ENCODE data around the gene ATXN3L. TPM values are rescaled to one million over a fixed set of nuclear protein-coding genes. Genes with fewer than 3 reads are reported as not detected.

Gene ATXN3L
- polyA plus RNA-seq, 1 donor from 2014 or later = not detected

GRCh38 chrX:13287816-13288215 lies 32.0 kb downstream of the ATXN3L start:
- no peaks in the 10 kb centered on the region for H3K36me3 ChIP-seq (ENCODE audit: insufficient read depth, low read length)
- no peak overlapping the region for H3K4me3 ChIP-seq (ENCODE audit: low read length)
- H3K9ac ChIP-seq (ENCODE audit: low read length) = no peak overlapping the region
- H3K27ac ChIP-seq (ENCODE audit: low read length) = no peak overlapping the region
- no peaks in the 10 kb centered on the region for H3K79me2 ChIP-seq (replicated peaks; ENCODE audit: insufficient read depth, low read length)
- no peak overlapping the region for H3K4me2 ChIP-seq (ENCODE audit: low read length)
- TF ChIP-seq POLR2AphosphoS5 (IDR thresholded peaks at IDR 0.05) (no peak), MXI1 (conservative IDR thresholded peaks at IDR 0.05; ENCODE audit: poor library complexity, severe bottlenecking) (no peak), EP300 (conservative IDR thresholded peaks at IDR 0.05; ENCODE audit: poor library complexity, severe bottlenecking) (no peak), EZH2 (IDR thresholded peaks at IDR 0.05; ENCODE audit: borderline replicate concordance, insufficient read depth, low read length, poor library complexity, severe bottlenecking) (no peak), RAD21 (conservative IDR thresholded peaks at IDR 0.05) (no peak), SMC3 (conservative IDR thresholded peaks at IDR 0.05; ENCODE audit: poor library complexity) (no peak)
- H3K9me3 ChIP-seq (ENCODE audit: low read length) = no peaks in the 10 kb centered on the region
- H3K27me3 ChIP-seq (ENCODE audit: insufficient read depth, low read depth, low read length) = no peaks in the 10 kb centered on the region
- no peaks in the 10 kb centered on the region for H3F3A ChIP-seq (ENCODE audit: insufficient read depth, low read length, poor library complexity, severe bottlenecking)
- H4K20me1 ChIP-seq (ENCODE audit: insufficient read depth) = no peaks in the 10 kb centered on the region
- H2AFZ ChIP-seq (ENCODE audit: low read depth, low read length) = no peak overlapping the region
- H3K9me2 ChIP-seq (ENCODE audit: insufficient read depth, low read length) = no peaks in the 10 kb centered on the region

DNA sequence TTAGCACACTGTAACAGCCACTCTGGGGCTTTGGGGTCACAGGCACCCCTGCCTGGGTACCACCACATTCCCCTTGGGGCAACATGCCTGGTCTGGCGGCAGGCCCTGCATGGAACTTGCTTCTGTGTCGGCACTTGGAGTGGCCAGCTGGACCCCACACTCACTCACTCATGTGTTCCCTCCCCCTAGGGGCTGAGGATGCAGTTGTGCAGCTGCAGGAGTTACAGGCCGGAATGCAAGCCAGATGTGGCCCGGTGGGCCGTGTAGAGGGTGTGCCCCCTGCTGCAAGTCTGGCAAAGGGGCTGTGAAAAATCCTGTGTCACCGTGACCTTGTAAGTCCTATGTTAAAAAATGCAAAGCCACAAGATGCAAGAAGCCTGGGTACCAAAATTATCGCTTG lies 34.2 kb downstream of the ATXN3L start:
- Histone ChIP-seq H3K27ac (ENCODE audit: low read length) (peak overlapping the region; percentile 91), H3K9me3 (ENCODE audit: low read length) (no peaks in the 10 kb centered on the region), H3K36me3 (ENCODE audit: insufficient read depth, low read length) (no peaks in the 10 kb centered on the region), H3K4me2 (ENCODE audit: low read length) (no peak overlapping the region), H3K4me3 (ENCODE audit: low read length) (no peak overlapping the region), H3K27me3 (ENCODE audit: insufficient read depth, low read depth, low read length) (no peaks in the 10 kb centered on the region), H3K79me2 (replicated peaks; ENCODE audit: insufficient read depth, low read length) (no peaks in the 10 kb centered on the region), H3K9me2 (ENCODE audit: insufficient read depth, low read length) (no peaks in the 10 kb centered on the region), H2AFZ (ENCODE audit: low read depth, low read length) (no peak overlapping the region), H4K20me1 (ENCODE audit: insufficient read depth) (no peaks in the 10 kb centered on the region), H3F3A (ENCODE audit: insufficient read depth, low read length, poor library complexity, severe bottlenecking) (no peaks in the 10 kb centered on the region), H3K9ac (ENCODE audit: low read length) (no peak overlapping the region)
- TF ChIP-seq, protein P1, sequence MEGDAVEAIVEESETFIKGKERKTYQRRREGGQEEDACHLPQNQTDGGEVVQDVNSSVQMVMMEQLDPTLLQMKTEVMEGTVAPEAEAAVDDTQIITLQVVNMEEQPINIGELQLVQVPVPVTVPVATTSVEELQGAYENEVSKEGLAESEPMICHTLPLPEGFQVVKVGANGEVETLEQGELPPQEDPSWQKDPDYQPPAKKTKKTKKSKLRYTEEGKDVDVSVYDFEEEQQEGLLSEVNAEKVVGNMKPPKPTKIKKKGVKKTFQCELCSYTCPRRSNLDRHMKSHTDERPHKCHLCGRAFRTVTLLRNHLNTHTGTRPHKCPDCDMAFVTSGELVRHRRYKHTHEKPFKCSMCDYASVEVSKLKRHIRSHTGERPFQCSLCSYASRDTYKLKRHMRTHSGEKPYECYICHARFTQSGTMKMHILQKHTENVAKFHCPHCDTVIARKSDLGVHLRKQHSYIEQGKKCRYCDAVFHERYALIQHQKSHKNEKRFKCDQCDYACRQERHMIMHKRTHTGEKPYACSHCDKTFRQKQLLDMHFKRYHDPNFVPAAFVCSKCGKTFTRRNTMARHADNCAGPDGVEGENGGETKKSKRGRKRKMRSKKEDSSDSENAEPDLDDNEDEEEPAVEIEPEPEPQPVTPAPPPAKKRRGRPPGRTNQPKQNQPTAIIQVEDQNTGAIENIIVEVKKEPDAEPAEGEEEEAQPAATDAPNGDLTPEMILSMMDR (IDR thresholded peaks at IDR 0.05; ENCODE audit: poor library complexity, severe bottlenecking) = no peak
- TF ChIP-seq MXI1 (conservative IDR thresholded peaks at IDR 0.05; ENCODE audit: poor library complexity, severe bottlenecking) = no peak
- TF ChIP-seq POLR2AphosphoS5 (IDR thresholded peaks at IDR 0.05) = no peak
- TF ChIP-seq RAD21 (conservative IDR thresholded peaks at IDR 0.05) = no peak

DNA sequence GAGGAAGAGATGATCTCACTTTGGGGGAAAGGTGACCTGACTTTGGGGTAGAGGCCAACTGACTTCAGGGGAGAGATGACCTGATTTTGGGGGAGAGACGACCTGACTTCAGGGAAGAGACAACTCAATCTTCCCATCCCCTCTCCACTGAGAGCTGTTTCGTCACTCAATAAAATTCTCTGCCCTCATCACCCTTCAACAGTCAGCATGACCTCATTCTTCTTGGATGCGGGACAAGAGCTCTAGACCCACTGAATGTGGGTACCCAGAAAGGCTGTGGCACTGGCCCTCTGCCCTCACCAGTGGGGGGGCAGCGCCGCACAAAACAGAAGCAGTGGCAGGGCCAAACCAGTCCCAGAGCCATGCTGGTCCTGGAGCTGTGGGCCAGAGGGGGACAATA lies 34.6 kb downstream of the ATXN3L start:
- Histone ChIP-seq H3K36me3 (ENCODE audit: insufficient read depth, low read length) (no peaks in the 10 kb centered on the region), H4K20me1 (ENCODE audit: insufficient read depth) (no peaks in the 10 kb centered on the region), H3F3A (ENCODE audit: insufficient read depth, low read length, poor library complexity, severe bottlenecking) (no peaks in the 10 kb centered on the region), H3K4me2 (ENCODE audit: low read length) (no peak overlapping the region), H3K27me3 (ENCODE audit: insufficient read depth, low read depth, low read length) (no peaks in the 10 kb centered on the region), H3K9me2 (ENCODE audit: insufficient read depth, low read length) (no peaks in the 10 kb centered on the region), H2AFZ (ENCODE audit: low read depth, low read length) (no peak overlapping the region), H3K79me2 (replicated peaks; ENCODE audit: insufficient read depth, low read length) (no peaks in the 10 kb centered on the region), H3K9ac (ENCODE audit: low read length) (no peak overlapping the region), H3K27ac (ENCODE audit: low read length) (peak overlapping the region; percentile 91), H3K4me3 (ENCODE audit: low read length) (no peak overlapping the region), H3K9me3 (ENCODE audit: low read length) (no peaks in the 10 kb centered on the region)
- no peak for TF ChIP-seq EP300 (conservative IDR thresholded peaks at IDR 0.05; ENCODE audit: poor library complexity, severe bottlenecking)
- TF ChIP-seq RAD21 (conservative IDR thresholded peaks at IDR 0.05) = no peak
- TF ChIP-seq EZH2 (IDR thresholded peaks at IDR 0.05; ENCODE audit: borderline replicate concordance, insufficient read depth, low read length, poor library complexity, severe bottlenecking) = no peak
- TF ChIP-seq TAF1 (IDR thresholded peaks at IDR 0.05; ENCODE audit: low read depth) = no peak
- TF ChIP-seq, protein P1 (IDR thresholded peaks at IDR 0.05; ENCODE audit: poor library complexity, severe bottlenecking) = no peak
- TF ChIP-seq, protein P2, sequence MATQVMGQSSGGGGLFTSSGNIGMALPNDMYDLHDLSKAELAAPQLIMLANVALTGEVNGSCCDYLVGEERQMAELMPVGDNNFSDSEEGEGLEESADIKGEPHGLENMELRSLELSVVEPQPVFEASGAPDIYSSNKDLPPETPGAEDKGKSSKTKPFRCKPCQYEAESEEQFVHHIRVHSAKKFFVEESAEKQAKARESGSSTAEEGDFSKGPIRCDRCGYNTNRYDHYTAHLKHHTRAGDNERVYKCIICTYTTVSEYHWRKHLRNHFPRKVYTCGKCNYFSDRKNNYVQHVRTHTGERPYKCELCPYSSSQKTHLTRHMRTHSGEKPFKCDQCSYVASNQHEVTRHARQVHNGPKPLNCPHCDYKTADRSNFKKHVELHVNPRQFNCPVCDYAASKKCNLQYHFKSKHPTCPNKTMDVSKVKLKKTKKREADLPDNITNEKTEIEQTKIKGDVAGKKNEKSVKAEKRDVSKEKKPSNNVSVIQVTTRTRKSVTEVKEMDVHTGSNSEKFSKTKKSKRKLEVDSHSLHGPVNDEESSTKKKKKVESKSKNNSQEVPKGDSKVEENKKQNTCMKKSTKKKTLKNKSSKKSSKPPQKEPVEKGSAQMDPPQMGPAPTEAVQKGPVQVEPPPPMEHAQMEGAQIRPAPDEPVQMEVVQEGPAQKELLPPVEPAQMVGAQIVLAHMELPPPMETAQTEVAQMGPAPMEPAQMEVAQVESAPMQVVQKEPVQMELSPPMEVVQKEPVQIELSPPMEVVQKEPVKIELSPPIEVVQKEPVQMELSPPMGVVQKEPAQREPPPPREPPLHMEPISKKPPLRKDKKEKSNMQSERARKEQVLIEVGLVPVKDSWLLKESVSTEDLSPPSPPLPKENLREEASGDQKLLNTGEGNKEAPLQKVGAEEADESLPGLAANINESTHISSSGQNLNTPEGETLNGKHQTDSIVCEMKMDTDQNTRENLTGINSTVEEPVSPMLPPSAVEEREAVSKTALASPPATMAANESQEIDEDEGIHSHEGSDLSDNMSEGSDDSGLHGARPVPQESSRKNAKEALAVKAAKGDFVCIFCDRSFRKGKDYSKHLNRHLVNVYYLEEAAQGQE (IDR thresholded peaks at IDR 0.05; ENCODE audit: borderline replicate concordance) = no peak
- TF ChIP-seq MXI1 (conservative IDR thresholded peaks at IDR 0.05; ENCODE audit: poor library complexity, severe bottlenecking) = no peak
- TF ChIP-seq SMC3 (conservative IDR thresholded peaks at IDR 0.05; ENCODE audit: poor library complexity) = no peak
- TF ChIP-seq POLR2AphosphoS5 (IDR thresholded peaks at IDR 0.05) = no peak

Measured in neural cell (in vitro differentiated cells).